Loucy (cell line): ENCODE results near the gene CAPZA1.

Experiments used
- H2AFZ ChIP-seq: fragments of 200-600 bp; sonication (generic); 2 replicates; pipeline ENCODE4 v1.6.0; 2016; ENCODE audit warnings: antibody characterized with exemption, mild to moderate bottlenecking, low read length, moderate library complexity
- H3F3A ChIP-seq: fragments of 200-600 bp; 2 replicates; pipeline ENCODE4 v1.6.0; 2016; ENCODE audit warnings: antibody characterized with exemption, low read depth, mild to moderate bottlenecking
- H3K27me3 ChIP-seq: fragments of 200-600 bp; sonication (generic); 2 replicates; pipeline ENCODE4 v1.6.1; 2014; ENCODE audit warnings: low read length, mild to moderate bottlenecking; ENCODE audit not compliant: insufficient read depth, poor library complexity, severe bottlenecking
- H3K36me3 ChIP-seq: fragments of 200-600 bp; sonication (generic); 2 replicates; pipeline ENCODE4 v1.6.1; 2016; ENCODE audit warnings: low read length; ENCODE audit not compliant: insufficient read depth
- H3K4me1 ChIP-seq: fragments of 200-600 bp; sonication (generic); 2 replicates; pipeline ENCODE4 v1.5.1; 2014; ENCODE audit warnings: low read length, mild to moderate bottlenecking; ENCODE audit not compliant: insufficient read depth, poor library complexity, severe bottlenecking
- H3K4me2 ChIP-seq: fragments of 200-600 bp; sonication (generic); 2 replicates; pipeline ENCODE4 v1.6.0; 2014; ENCODE audit warnings: antibody characterized with exemption, low read length, low read depth, mild to moderate bottlenecking; ENCODE audit not compliant: poor library complexity, severe bottlenecking
- H3K4me3 ChIP-seq: fragments of 200-600 bp; sonication (generic); 2 replicates; pipeline ENCODE4 v1.5.1; 2014; ENCODE audit warnings: low read length, mild to moderate bottlenecking, mixed read lengths; ENCODE audit not compliant: poor library complexity, severe bottlenecking
- H3K79me2 ChIP-seq: fragments of 200-600 bp; sonication (generic); 2 replicates; pipeline ENCODE4 v1.6.1; 2014; ENCODE audit warnings: low read length; ENCODE audit not compliant: insufficient read depth
- H3K9ac ChIP-seq: fragments of 200-600 bp; sonication (generic); 2 replicates; pipeline ENCODE4 v1.6.0; 2014; ENCODE audit warnings: mild to moderate bottlenecking, low read depth, low read length, moderate library complexity; ENCODE audit not compliant: poor library complexity, severe bottlenecking
- H3K9me2 ChIP-seq: fragments of 200-600 bp; sonication (generic); replicated peaks from 2 replicates; pipeline ENCODE4 v1.6.1; 2016; ENCODE audit warnings: low read depth, low read length, mixed read lengths
- H3K9me3 ChIP-seq: fragments of 200-600 bp; sonication (generic); 2 replicates; pipeline ENCODE4 v1.6.1; 2014; ENCODE audit warnings: mild to moderate bottlenecking, antibody characterized with exemption, low read length, low read depth; ENCODE audit not compliant: insufficient read depth
- H4K20me1 ChIP-seq: fragments of 200-600 bp; sonication (generic); 2 replicates; pipeline ENCODE4 v1.6.0; 2014; ENCODE audit warnings: antibody characterized with exemption, low read length, mild to moderate bottlenecking; ENCODE audit not compliant: insufficient read depth, poor library complexity, severe bottlenecking
- CTCF ChIP-seq: fragments of 200-600 bp; sonication (generic); conservative IDR thresholded peaks from 2 replicates; pipeline ENCODE4 v1.5.1; 2014; ENCODE audit warnings: mild to moderate bottlenecking, antibody characterized with exemption, low read length
- EZH2phosphoT487 ChIP-seq: fragments of 200-600 bp; IDR thresholded peaks from 2 replicates; pipeline ENCODE4 v1.6.1; 2018; ENCODE audit warnings: antibody characterized with exemption, mild to moderate bottlenecking, moderate library complexity, borderline replicate concordance

Gene CAPZA1

GRCh38 chr1:112579801-112580510 lies 39.7 kb upstream of the CAPZA1 start:
- H3K4me2 ChIP-seq = no peak overlapping the region
- no peaks in the 10 kb centered on the region for H3K79me2 ChIP-seq

GRCh38 chr1:112581586-112582192 lies 37.9 kb upstream of the CAPZA1 start:
- Histone ChIP-seq H3K9me3 (no peaks in the 10 kb centered on the region), H4K20me1 (no peaks in the 10 kb centered on the region), H3K4me1 (no peaks in the 10 kb centered on the region), H3K27me3 (no peaks in the 10 kb centered on the region), H3K9me2 (no peaks in the 10 kb centered on the region), H3F3A (no peaks in the 10 kb centered on the region), H3K9ac (no peak overlapping the region), H3K4me3 (no peak overlapping the region), H3K79me2 (no peaks in the 10 kb centered on the region), H3K36me3 (no peaks in the 10 kb centered on the region), H3K4me2 (no peak overlapping the region), H2AFZ (no peak overlapping the region)
- TF ChIP-seq CTCF (no peak), EZH2phosphoT487 (no peak)

More at GRCh38 chr1:112579801-112580510, 39.7 kb upstream of the CAPZA1 start:
- Histone ChIP-seq H3F3A (no peaks in the 10 kb centered on the region), H3K36me3 (no peaks in the 10 kb centered on the region), H4K20me1 (no peaks in the 10 kb centered on the region), H3K9ac (no peak overlapping the region), H2AFZ (no peak overlapping the region), H3K27me3 (no peaks in the 10 kb centered on the region), H3K4me3 (no peak overlapping the region), H3K9me2 (no peaks in the 10 kb centered on the region), H3K4me1 (no peaks in the 10 kb centered on the region), H3K9me3 (no peaks in the 10 kb centered on the region)
- TF ChIP-seq CTCF (no peak), EZH2phosphoT487 (no peak)

GRCh38 chr1:112583366-112583765 lies 36.3 kb upstream of the CAPZA1 start:
- no peak overlapping the region for H3K4me3 ChIP-seq
- no peak overlapping the region for H3K9ac ChIP-seq
- no peaks in the 10 kb centered on the region for H3K79me2 ChIP-seq
- H3K36me3 ChIP-seq = no peaks in the 10 kb centered on the region; the same call in 1 of the 2 replicates
- H4K20me1 ChIP-seq = no peaks in the 10 kb centered on the region
- no peak overlapping the region for H3K4me2 ChIP-seq
- H3K4me1 ChIP-seq = no peaks in the 10 kb centered on the region
- H3K27me3 ChIP-seq = no peaks in the 10 kb centered on the region
- TF ChIP-seq CTCF (no peak), EZH2phosphoT487 (no peak)
- no peak overlapping the region for H2AFZ ChIP-seq
- H3F3A ChIP-seq = no peaks in the 10 kb centered on the region
- no peaks in the 10 kb centered on the region for H3K9me2 ChIP-seq
- H3K9me3 ChIP-seq = no peaks in the 10 kb centered on the region
